Natural killer cell (primary cell): Measurements from ENCODE around the gene ARMH1. TPM values are rescaled to one million over a fixed set of nuclear protein-coding genes. Genes with fewer than 3 reads are reported as not detected.

ENCODE experiments used
- ATAC-seq, 3 donors: fragments of 150-1000 bp in 2 of 3; fragments of 200-7000 bp in 1 of 3; cut with Tn5 transposase; 1 replicate in 1 of 3; 2 replicates in 2 of 3; pipeline ENCODE4 v1.10.0; 2021; ENCODE audit warnings: mild to moderate bottlenecking in 2 of 3, moderate library complexity in 2 of 3
- DNase-seq, 2 donors: peaks; one replicate each; pipeline versions ENCODE4 v3.0.0 to v3.0.0-alpha.2; 2013 to 2021; ENCODE audit warnings: mixed read lengths in 1 of 2
- H3K27ac ChIP-seq: one replicate; pipeline ENCODE4 v1.5.1; 2013; ENCODE audit warnings: mild to moderate bottlenecking, low read length
- H3K27me3 ChIP-seq: one replicate; pipeline ENCODE4 v1.6.1; 2013; ENCODE audit warnings: low read length; ENCODE audit not compliant: control insufficient read depth, insufficient read depth
- H3K36me3 ChIP-seq: one replicate; pipeline ENCODE4 v1.6.1; 2013; ENCODE audit warnings: low read length; ENCODE audit not compliant: control insufficient read depth, insufficient read depth
- H3K4me1 ChIP-seq: one replicate; pipeline ENCODE4 v1.6.1; 2013; ENCODE audit warnings: low read length; ENCODE audit not compliant: control insufficient read depth, insufficient read depth
- H3K4me3 ChIP-seq: one replicate; pipeline ENCODE4 v1.5.1; 2013; ENCODE audit warnings: low read length
- H3K9me3 ChIP-seq: one replicate; pipeline ENCODE4 v1.6.1; 2013; ENCODE audit warnings: low read length; ENCODE audit not compliant: control insufficient read depth, insufficient read depth
- H3K27ac Mint-ChIP-seq, 2 donors: one replicate each; pipeline ENCODE4 v1.8.0; 2022; ENCODE audit warnings: mild to moderate bottlenecking in 2 of 2, mixed read lengths in 2 of 2, moderate library complexity in 1 of 2
- H3K27me3 Mint-ChIP-seq, 2 donors: one replicate each; pipeline ENCODE4 v1.8.0; 2022; ENCODE audit warnings: low read depth in 2 of 2, mixed read lengths in 2 of 2
- H3K36me3 Mint-ChIP-seq: one replicate; pipeline ENCODE4 v1.8.0; 2022; ENCODE audit warnings: mixed read lengths
- H3K4me1 Mint-ChIP-seq, 2 donors: one replicate each; pipeline ENCODE4 v1.8.0; 2022; ENCODE audit warnings: mixed read lengths in 2 of 2
- H3K4me3 Mint-ChIP-seq: one replicate; pipeline ENCODE4 v1.8.0; 2022; ENCODE audit warnings: mild to moderate bottlenecking, moderate library complexity, mixed read lengths
- H3K9me3 Mint-ChIP-seq, 2 donors: one replicate each; pipeline ENCODE4 v1.8.0; 2022; ENCODE audit warnings: mixed read lengths in 2 of 2
- CTCF ChIP-seq: fragments of 200-600 bp; IDR thresholded peaks from one replicate; pipeline ENCODE4 v1.8.0; 2022; ENCODE audit warnings: antibody characterized with exemption
- WGBS: methylation state at CpG from one replicate; pipeline ENCODE4 v1.1.7; 2013; ENCODE audit warnings: missing lambda C conversion rate; ENCODE audit not compliant: insufficient coverage; 5-methylcytosine and 5-hydroxymethylcytosine counted together
- intact Hi-C: fragments of 100-400 bp; cut with micrococcal nuclease; formaldehyde crosslinking; loops from one replicate; pipeline ENCODE4 v1.14.2; 2022
- total RNA-seq, 4 donors: library from RNA; stranded (reverse); fragments of 120-200 nt in 1 of 4; gene quantifications; one replicate each; pipeline versions ENCODE4 v1.2.3 to v1.2.4, GENCODE V29; 2013 to 2022

Gene ARMH1
- total RNA-seq, 3 donors from 2014 or later (not counting 1 experiment from before 2014, with no cell fraction given): 1.5 to 25.5 (median 5.0) TPM

DNA sequence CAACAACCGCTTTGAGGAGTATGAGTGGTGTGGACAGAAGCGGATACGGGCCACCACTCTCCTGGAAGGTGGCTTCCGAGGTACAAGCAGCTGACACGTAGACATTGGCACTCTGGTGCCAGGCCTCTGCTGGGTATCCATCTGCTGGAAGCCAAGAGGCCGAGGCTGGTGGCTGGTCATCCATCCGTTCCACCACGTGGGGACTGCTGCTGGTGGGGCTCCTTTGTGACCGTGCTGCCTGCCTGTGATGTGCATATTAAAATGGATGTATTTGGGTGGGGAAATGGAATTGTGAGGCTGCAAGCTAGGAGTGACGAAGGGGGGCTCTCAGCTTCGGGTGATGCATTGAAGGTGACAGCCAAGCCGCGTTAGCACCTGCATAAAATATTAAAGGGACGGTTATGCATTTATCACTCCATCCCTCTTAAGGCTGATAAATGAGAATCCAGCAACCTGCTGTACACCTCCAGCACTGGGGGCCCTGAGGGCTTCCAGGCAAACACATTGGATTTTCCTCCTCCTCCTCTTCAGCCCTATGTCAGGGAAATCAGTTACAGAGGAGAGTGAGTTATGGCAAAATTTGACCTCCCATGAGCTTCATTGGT lies 38.3 kb upstream of the ARMH1 start:
- 96% methylated on average over 14 of the region's 14 CpGs for WGBS
- ATAC-seq: no peak
- Mint-ChIP-seq H3K9me3 (no peaks in the 10 kb centered on the region), H3K27me3 (no peaks in the 10 kb centered on the region), H3K36me3 (no peaks in the 10 kb centered on the region), H3K4me3 (no peak overlapping the region), H3K4me1 (peaks cover 38 to 54% of the 10 kb centered on the region in 2 donors), H3K27ac (no peak overlapping the region)
- no peaks in the 10 kb centered on the region for H3K27me3 ChIP-seq
- H3K4me1 ChIP-seq: peaks cover 13% of the 10 kb centered on the region
- no peaks in the 10 kb centered on the region for H3K9me3 ChIP-seq
- no peak for DNase-seq
- intact Hi-C loops: no loop called here
- no peak overlapping the region for H3K27ac ChIP-seq
- TF ChIP-seq CTCF: no peak
- H3K4me3 ChIP-seq: no peak overlapping the region
- H3K36me3 ChIP-seq: peaks cover 62% of the 10 kb centered on the region

- Mint-ChIP-seq H3K27me3 (no peaks in the 10 kb centered on the region), H3K27ac (no peak overlapping the region), H3K9me3 (no peaks in the 10 kb centered on the region), H3K4me3 (no peak overlapping the region), H3K36me3 (peaks cover 2% of the 10 kb centered on the region), H3K4me1 (peaks cover 36 to 57% of the 10 kb centered on the region in 2 donors)
- no peak overlapping the region for H3K27ac ChIP-seq
- H3K36me3 ChIP-seq: peaks cover 69% of the 10 kb centered on the region
- H3K9me3 ChIP-seq: no peaks in the 10 kb centered on the region
- intact Hi-C loops: no loop called here
- H3K4me1 ChIP-seq: peaks cover 9% of the 10 kb centered on the region
- no peaks in the 10 kb centered on the region for H3K27me3 ChIP-seq
- 95% methylated on average over 13 of the region's 13 CpGs for WGBS
- DNase-seq (no peak), ATAC-seq (no peak)
- H3K4me3 ChIP-seq: no peak overlapping the region
- TF ChIP-seq CTCF: no peak
Observed at GRCh38 chr1:44636688-44637598, 37.6 kb upstream of the ARMH1 start.

DNA sequence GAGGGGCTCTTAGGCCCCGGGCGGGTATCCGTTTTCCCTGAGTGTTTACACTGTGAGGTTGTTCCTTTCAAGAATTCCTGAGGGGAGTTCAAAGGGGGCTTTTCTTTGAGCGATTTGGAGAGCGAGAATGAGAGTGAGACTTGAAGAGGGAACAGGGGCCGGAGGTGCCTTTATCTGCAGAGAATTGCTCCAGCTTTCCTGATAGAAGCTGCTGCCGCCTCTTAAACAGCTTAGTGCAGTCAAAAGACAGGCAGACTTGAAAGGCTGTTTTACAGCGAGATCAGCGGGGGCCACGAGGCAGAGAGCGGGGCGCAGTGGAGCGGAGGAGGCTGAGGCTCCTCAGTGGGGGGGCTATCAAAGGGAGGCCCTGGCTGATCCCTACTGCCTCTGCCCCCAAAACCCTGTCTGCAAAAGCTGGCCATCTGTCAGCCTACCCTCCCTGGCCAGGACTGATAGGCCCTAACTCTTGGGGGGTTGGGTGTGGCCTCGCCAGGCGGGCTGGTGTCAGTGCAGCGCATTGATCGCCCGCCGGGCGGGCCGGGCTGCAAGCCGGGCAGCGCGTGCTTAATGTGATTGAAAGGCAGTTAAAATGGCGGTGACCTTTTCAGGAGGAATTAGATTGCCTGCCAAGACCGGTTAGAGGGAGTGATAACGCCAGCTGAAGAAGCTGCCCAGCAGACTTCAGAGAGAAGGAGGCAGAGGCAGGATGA lies 36.7 kb upstream of the ARMH1 start:
- Histone ChIP-seq H3K27ac (no peak overlapping the region), H3K4me3 (no peak overlapping the region), H3K36me3 (peaks cover 78% of the 10 kb centered on the region), H3K9me3 (no peaks in the 10 kb centered on the region), H3K4me1 (peaks cover 3% of the 10 kb centered on the region), H3K27me3 (no peaks in the 10 kb centered on the region)
- TF ChIP-seq CTCF: no peak
- intact Hi-C loops: no loop called here
- Mint-ChIP-seq H3K27me3 (no peaks in the 10 kb centered on the region), H3K9me3 (no peaks in the 10 kb centered on the region), H3K4me3 (no peak overlapping the region), H3K36me3 (peaks cover 7% of the 10 kb centered on the region), H3K27ac (no peak overlapping the region), H3K4me1 (peaks cover 32 to 59% of the 10 kb centered on the region in 2 donors)
- DNase-seq (no peak), ATAC-seq (no peak)
- WGBS: 96% methylated on average over 27 of the region's 27 CpGs
